GM12878 (cell line): ENCODE results near the gene RRM2.

Experiments used
- CHD2 ChIP-seq: IDR thresholded peaks from 2 replicates; pipeline ENCODE4 v1.6.1; 2011; ENCODE audit warnings: low read depth, low read length, improper control_type of control experiment, borderline replicate concordance
- EGR1 ChIP-seq, 2 experiments: IDR thresholded peaks; 1 replicate in 1 of 2; 2 replicates in 1 of 2; pipeline ENCODE4 v1.6.1; 2011 to 2012; ENCODE audit warnings: low read depth in 2 of 2, low read length in 2 of 2, borderline replicate concordance in 1 of 2, mild to moderate bottlenecking in 1 of 2, moderate library complexity in 1 of 2
- FOXK2 ChIP-seq: fragments of 450-650 bp; IDR thresholded peaks from 2 replicates; pipeline ENCODE4 v1.6.1; 2017; ENCODE audit warnings: mild to moderate bottlenecking, moderate library complexity
- NFYB ChIP-seq: IDR thresholded peaks from 2 replicates; pipeline ENCODE4 v1.6.1; 2011; ENCODE audit warnings: low read depth, mild to moderate bottlenecking, low read length, improper control_type of control experiment, moderate library complexity; ENCODE audit not compliant: insufficient read depth
- POLR2A ChIP-seq: IDR thresholded peaks from 2 replicates; pipeline ENCODE4 v1.6.1; 2011; ENCODE audit warnings: low read depth, mild to moderate bottlenecking, low read length
- POLR2AphosphoS5 ChIP-seq: IDR thresholded peaks from 2 replicates; pipeline ENCODE4 v1.6.1; 2011; ENCODE audit warnings: mild to moderate bottlenecking, low read length, inconsistent platforms
- RAD21 ChIP-seq: IDR thresholded peaks from 2 replicates; pipeline ENCODE4 v1.6.1; 2011; ENCODE audit warnings: mild to moderate bottlenecking, low read depth, low read length, moderate library complexity; ENCODE audit not compliant: insufficient read depth
- RCOR1 ChIP-seq: conservative IDR thresholded peaks from 2 replicates; pipeline ENCODE4 v1.6.1; 2012; ENCODE audit warnings: low read depth, low read length, improper control_type of control experiment
- ZNF217 ChIP-seq: fragments of 450-650 bp; IDR thresholded peaks from 2 replicates; pipeline ENCODE4 v1.6.1; 2017; ENCODE audit warnings: antibody characterized with exemption, mild to moderate bottlenecking
- TF ChIP-seq, protein P1 (sequence below), 3 experiments: IDR thresholded peaks in 2 of 3; conservative IDR thresholded peaks in 1 of 3; 2 replicates each; pipeline ENCODE4 v1.5.1; 2011; ENCODE audit warnings: low read depth in 3 of 3, low read length in 3 of 3, mild to moderate bottlenecking in 3 of 3, control low read depth in 2 of 3, moderate library complexity in 2 of 3, inconsistent platforms in 1 of 3, mixed read lengths in 1 of 3; ENCODE audit not compliant: control insufficient read depth in 2 of 3, insufficient read depth in 1 of 3; ENCODE audit errors: extremely low read depth in 1 of 3
- TF ChIP-seq, protein P2 (sequence below): fragments of 450-650 bp; IDR thresholded peaks from 2 replicates; pipeline ENCODE4 v1.6.1; 2014; ENCODE audit warnings: mild to moderate bottlenecking

DNA sequence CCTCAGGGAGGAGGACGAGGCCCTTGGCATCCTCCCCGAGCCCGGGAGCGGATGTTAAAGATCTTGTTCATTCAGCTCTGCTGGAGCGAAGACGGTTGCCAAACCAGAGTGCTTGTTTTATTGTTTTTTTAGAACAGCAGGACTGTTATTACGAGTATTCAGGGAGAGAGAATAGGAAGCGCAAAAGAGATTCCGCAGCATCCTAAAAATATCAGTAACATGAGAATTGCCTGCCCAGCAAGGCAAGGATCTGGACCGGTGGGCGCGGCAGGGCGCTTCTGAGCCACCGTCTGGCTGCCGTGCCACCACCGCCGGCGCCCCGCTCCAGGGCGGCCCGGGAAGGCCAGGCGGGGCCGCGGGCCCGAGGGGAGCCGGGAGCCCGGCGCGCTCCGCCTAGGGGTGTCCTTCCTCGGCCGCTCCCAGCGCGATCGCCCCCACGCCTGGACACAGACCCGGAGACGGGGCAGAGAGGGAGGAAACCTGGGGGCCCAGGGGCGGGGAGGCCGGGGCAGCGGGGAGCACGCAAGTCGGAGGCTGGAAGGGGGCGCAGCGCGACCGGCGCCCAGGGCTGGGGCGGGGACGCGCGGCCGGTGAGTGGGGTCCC is 43.2 kb upstream of the RRM2 start:
- TF ChIP-seq ZNF217 (no peak), POLR2A (no peak), EGR1 (IDR thresholded peaks at IDR 0.05; ENCODE audit: borderline replicate concordance in 1 of 2, low read depth in 2 of 2, low read length in 2 of 2) (no peak), RCOR1 (no peak), CHD2 (no peak), RAD21 (no peak), POLR2AphosphoS5 (no peak), NFYB (no peak), FOXK2 (no peak)
- TF ChIP-seq, protein P1, sequence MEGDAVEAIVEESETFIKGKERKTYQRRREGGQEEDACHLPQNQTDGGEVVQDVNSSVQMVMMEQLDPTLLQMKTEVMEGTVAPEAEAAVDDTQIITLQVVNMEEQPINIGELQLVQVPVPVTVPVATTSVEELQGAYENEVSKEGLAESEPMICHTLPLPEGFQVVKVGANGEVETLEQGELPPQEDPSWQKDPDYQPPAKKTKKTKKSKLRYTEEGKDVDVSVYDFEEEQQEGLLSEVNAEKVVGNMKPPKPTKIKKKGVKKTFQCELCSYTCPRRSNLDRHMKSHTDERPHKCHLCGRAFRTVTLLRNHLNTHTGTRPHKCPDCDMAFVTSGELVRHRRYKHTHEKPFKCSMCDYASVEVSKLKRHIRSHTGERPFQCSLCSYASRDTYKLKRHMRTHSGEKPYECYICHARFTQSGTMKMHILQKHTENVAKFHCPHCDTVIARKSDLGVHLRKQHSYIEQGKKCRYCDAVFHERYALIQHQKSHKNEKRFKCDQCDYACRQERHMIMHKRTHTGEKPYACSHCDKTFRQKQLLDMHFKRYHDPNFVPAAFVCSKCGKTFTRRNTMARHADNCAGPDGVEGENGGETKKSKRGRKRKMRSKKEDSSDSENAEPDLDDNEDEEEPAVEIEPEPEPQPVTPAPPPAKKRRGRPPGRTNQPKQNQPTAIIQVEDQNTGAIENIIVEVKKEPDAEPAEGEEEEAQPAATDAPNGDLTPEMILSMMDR (IDR thresholded peaks at IDR 0.05 in 2 of 3, conservative IDR thresholded peaks at IDR 0.05 in 1 of 3; ENCODE audit: control insufficient read depth in 2 of 3, extremely low read depth in 1 of 3, insufficient read depth in 1 of 3, low read depth in 3 of 3, low read length in 3 of 3) = no peak
- TF ChIP-seq, protein P2, sequence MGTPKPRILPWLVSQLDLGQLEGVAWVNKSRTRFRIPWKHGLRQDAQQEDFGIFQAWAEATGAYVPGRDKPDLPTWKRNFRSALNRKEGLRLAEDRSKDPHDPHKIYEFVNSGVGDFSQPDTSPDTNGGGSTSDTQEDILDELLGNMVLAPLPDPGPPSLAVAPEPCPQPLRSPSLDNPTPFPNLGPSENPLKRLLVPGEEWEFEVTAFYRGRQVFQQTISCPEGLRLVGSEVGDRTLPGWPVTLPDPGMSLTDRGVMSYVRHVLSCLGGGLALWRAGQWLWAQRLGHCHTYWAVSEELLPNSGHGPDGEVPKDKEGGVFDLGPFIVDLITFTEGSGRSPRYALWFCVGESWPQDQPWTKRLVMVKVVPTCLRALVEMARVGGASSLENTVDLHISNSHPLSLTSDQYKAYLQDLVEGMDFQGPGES = no peak
